ENCODE results near the gene SHQ1.
"Not testable (repeated sequence)": the region's sequence is repeated elsewhere in the genome, so short reads cannot be mapped to it uniquely, and the experiment has no call there.

SHQ1 gene

GRCh38 chr3:72710471-72710870 is 137.8 kb downstream of the SHQ1 start:
- DNase-seq, result not testable (repeated sequence)

GRCh38 chr3:72708441-72708840 is 139.8 kb downstream of the SHQ1 start:
- no peak for DNase-seq

GRCh38 chr3:72702997-72703396 is 145.2 kb downstream of the SHQ1 start:
- no peak for DNase-seq

- no peak for DNase-seq
These were observed 145.9 kb downstream of the SHQ1 start for GRCh38 chr3:72702390-72702789.

GRCh38 chr3:72700106-72700505 is 148.1 kb downstream of the SHQ1 start:
- DNase-seq, result no peak

- no peak for DNase-seq
These were observed 148.6 kb downstream of the SHQ1 start for GRCh38 chr3:72699631-72700030.

All from CD4-positive, alpha-beta T cell treated with Interferon gamma for 1 hour (primary cell).